ENCODE results near the gene NRG4. TPM values are rescaled to one million over a fixed set of nuclear protein-coding genes. Genes with fewer than 3 reads are reported as not detected.
"Not testable (repeated sequence)": the region's sequence is repeated elsewhere in the genome, so short reads cannot be mapped to it uniquely, and the experiment has no call there.

Gene NRG4
- polyA plus RNA-seq: 1 to 10 TPM in 1 of 2 donors, under 1 TPM in 1; 0.79 to 2.1 TPM

DNA sequence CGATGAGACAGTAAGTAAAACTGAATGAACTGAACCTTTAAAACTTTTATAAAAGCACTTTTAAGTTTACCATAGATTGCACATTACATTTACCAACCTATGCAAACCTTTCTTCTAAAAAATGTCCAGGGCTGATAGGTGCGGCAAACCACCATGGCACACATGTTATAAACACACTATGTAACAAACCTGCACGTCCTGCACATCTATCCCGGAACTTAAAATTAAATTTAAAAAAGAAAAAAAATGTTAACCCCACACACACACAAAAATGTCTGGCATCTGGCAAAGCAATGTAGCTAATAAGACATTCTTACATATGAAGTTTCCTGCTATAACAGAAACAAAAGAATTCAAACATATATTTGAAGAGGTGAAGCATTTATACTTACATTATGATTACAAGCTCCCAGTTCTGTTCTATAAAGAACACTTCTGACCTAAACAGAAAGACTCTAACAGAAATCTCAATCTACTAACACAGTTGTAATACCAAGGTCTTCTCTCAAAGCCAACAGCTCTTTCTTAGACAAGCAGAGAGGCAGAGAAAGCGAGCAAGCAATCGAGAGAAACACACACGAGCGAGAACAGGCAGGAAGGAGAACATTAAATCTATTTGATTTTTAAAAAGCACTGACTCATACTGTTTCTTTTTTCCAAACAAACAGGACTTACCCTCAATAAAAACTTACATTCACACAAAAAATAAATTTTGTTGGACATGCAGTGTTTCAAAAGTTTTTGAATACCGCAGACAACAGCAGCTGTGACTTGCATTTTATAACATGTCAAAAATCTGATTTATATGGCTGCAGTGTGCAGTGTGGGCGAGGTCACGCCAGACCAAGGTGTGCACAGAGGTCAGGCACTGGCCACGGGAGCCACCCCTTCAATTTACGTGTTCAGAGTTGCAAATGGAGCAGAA is at the start of gene NRG4:
NRG4 (minus strand) TSS at position 798 of the 925 bp plus-strand sequence. CDS start 1,194 bp downstream, outside the sequence.
- H3K36me3 ChIP-seq (ENCODE audit: control insufficient read depth in 2 of 2, insufficient read depth in 2 of 2, low read length in 1 of 2): no peaks in the 10 kb centered on the region
- peak within 1 kb of the TSS in 1 of 2 donors; percentile 41 for H3K4me3 ChIP-seq (ENCODE audit: low read depth in 1 of 2, low read length in 2 of 2)
- H3K27me3 ChIP-seq (ENCODE audit: control insufficient read depth in 1 of 2, insufficient read depth in 2 of 2, low read length in 2 of 2): no peaks in the 10 kb centered on the region
- H3K9me3 ChIP-seq (ENCODE audit: control insufficient read depth in 2 of 2, insufficient read depth in 1 of 2, low read depth in 1 of 2, low read length in 1 of 2): no peaks in the 10 kb centered on the region
- no peak within 1 kb of the TSS for H3K27ac ChIP-seq (ENCODE audit: low read depth in 2 of 2, low read length in 1 of 2)
- H3K4me1 ChIP-seq (ENCODE audit: control insufficient read depth in 2 of 2, insufficient read depth in 2 of 2, low read length in 1 of 2): no peaks in the 10 kb centered on the region
- WGBS, 2 donors: 24 to 27% methylated on average over 13 of the region's 13 CpGs

- Histone ChIP-seq H3K4me1 (ENCODE audit: control insufficient read depth in 2 of 2, insufficient read depth in 2 of 2, low read length in 1 of 2) (no peaks in the 10 kb centered on the region), H3K27me3 (ENCODE audit: control insufficient read depth in 1 of 2, insufficient read depth in 2 of 2, low read length in 2 of 2) (peaks cover 0 to 6% of the 10 kb centered on the region in 2 donors), H3K4me3 (ENCODE audit: low read depth in 1 of 2, low read length in 2 of 2) (no peak overlapping the region), H3K36me3 (ENCODE audit: control insufficient read depth in 2 of 2, insufficient read depth in 2 of 2, low read length in 1 of 2) (no peaks in the 10 kb centered on the region), H3K27ac (ENCODE audit: low read depth in 2 of 2, low read length in 1 of 2) (no peak overlapping the region), H3K9me3 (ENCODE audit: control insufficient read depth in 2 of 2, insufficient read depth in 1 of 2, low read depth in 1 of 2, low read length in 1 of 2) (no peaks in the 10 kb centered on the region)
- 87 to 89% methylated on average over 5 of the region's 5 CpGs for WGBS, 2 donors
Observed at GRCh38 chr15:76061700-76062099, 49.5 kb upstream of the NRG4 start.

DNA sequence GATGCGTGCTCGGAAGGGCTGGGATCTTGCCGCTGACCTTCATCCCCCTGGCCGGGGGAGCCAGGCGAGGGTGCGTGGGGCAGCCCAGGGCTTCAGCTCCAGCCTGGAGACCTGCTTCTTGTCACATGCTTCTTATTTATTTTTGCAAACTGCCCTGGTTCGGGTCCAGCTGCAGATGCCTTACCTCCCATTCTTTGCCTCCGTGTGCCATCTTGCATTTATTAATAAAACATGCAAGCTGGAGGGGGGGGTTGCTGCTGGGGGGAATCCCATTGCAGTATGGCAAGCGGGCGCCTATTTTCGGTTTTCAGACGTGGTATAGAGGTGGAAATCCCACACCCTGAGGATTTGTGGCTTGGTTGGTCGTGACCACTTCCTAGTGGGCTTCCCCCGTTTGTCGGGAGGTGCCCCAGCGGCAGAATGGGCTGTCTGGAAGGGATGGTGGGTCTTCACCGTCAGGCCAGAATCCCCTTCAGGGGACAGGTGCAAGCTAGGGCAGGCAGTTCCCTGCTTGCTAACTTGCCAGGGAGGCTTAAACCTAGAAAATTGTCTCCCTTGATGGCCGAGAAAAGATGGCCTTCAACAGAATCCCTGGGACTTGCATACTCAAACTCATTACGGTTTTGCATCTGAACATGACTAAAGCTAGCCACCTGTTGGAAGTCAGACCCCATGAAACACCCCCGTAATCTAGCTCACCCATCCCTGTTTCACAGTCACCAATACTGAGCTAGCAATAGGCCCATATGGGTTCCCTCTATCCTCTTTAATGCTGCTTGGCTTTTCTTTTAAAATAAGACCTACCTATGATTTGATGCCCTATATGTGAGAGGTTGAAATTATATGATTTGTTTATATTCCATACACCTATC is 48.1 kb upstream of the NRG4 start:
- Histone ChIP-seq H3K9me3 (ENCODE audit: control insufficient read depth in 2 of 2, insufficient read depth in 1 of 2, low read depth in 1 of 2, low read length in 1 of 2) (no peaks in the 10 kb centered on the region), H3K4me1 (ENCODE audit: control insufficient read depth in 2 of 2, insufficient read depth in 2 of 2, low read length in 1 of 2) (no peaks in the 10 kb centered on the region), H3K4me3 (ENCODE audit: low read depth in 1 of 2, low read length in 2 of 2) (peak overlapping the region; percentile 38 to 73), H3K27me3 (ENCODE audit: control insufficient read depth in 1 of 2, insufficient read depth in 2 of 2, low read length in 2 of 2) (peaks cover 0 to 6% of the 10 kb centered on the region in 2 donors), H3K27ac (ENCODE audit: low read depth in 2 of 2, low read length in 1 of 2) (no peak overlapping the region), H3K36me3 (ENCODE audit: control insufficient read depth in 2 of 2, insufficient read depth in 2 of 2, low read length in 1 of 2) (no peaks in the 10 kb centered on the region)
- WGBS, 2 donors: 15 to 16% methylated on average over 19 to 20 of the region's 20 CpGs

DNA sequence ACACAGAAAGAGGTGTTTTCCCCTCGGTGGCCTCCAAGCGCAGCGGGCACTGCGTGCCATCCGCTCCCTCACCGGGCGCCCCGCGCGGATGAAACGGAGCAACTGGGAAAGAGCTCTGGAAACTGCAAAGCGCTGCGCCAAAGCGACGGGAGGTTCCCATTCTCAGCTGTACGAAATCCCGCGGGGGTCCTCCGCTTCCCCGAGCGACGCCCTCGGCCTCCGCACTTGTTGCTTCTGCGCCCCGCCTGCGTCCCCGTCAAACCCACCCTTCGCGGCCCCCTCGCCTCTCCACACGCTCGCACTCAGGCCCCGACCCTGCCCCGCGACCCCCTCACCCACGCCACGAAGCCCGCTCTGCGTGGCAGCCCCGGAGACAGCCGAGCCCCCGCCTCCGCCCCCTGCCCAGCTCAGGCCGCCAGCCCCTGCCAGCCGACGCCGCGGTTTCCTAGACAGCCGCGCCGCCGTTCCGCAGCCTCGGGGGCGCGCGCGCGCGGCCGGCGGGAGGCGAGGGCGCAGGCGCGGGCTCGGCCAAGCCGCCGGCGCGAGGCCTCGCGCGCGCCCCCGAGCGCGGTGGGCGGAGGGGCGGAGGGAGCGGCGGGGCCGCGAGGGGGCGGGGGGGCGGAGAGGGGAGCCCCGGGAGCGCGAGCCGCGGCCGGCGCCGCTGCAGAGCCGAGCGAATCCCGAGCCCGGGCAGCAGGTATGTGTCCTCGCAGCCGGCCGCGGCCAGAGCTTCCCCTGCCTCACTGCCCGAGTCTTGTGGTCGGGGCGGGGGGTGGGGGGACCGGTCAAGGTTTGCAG is 47.3 kb upstream of the NRG4 start, which contains the start of gene TMEM266:
TMEM266 (plus strand) TSS at position 666 of the 798 bp plus-strand sequence. CDS start 74,279 bp downstream, outside the sequence.
- Histone ChIP-seq H3K27me3 (ENCODE audit: control insufficient read depth in 1 of 2, insufficient read depth in 2 of 2, low read length in 2 of 2) (peaks cover 0 to 6% of the 10 kb centered on the region in 2 donors), H3K4me3 (ENCODE audit: low read depth in 1 of 2, low read length in 2 of 2) (peak within 1 kb of the TSS; percentile 52 to 73), H3K9me3 (ENCODE audit: control insufficient read depth in 2 of 2, insufficient read depth in 1 of 2, low read depth in 1 of 2, low read length in 1 of 2) (no peaks in the 10 kb centered on the region), H3K27ac (ENCODE audit: low read depth in 2 of 2, low read length in 1 of 2) (no peak within 1 kb of the TSS), H3K36me3 (ENCODE audit: control insufficient read depth in 2 of 2, insufficient read depth in 2 of 2, low read length in 1 of 2) (no peaks in the 10 kb centered on the region), H3K4me1 (ENCODE audit: control insufficient read depth in 2 of 2, insufficient read depth in 2 of 2, low read length in 1 of 2) (no peaks in the 10 kb centered on the region)
- 1% methylated on average over 60 to 107 of the region's 107 CpGs for WGBS, 2 donors

GRCh38 chr15:76058714-76059319 is 46.6 kb upstream of the NRG4 start:
- Histone ChIP-seq H3K4me3 (ENCODE audit: low read depth in 1 of 2, low read length in 2 of 2) (peak overlapping the region; percentile 52 to 73), H3K27ac (ENCODE audit: low read depth in 2 of 2, low read length in 1 of 2) (no peak overlapping the region), H3K36me3 (ENCODE audit: control insufficient read depth in 2 of 2, insufficient read depth in 2 of 2, low read length in 1 of 2) (no peaks in the 10 kb centered on the region), H3K27me3 (ENCODE audit: control insufficient read depth in 1 of 2, insufficient read depth in 2 of 2, low read length in 2 of 2) (peaks cover 0 to 6% of the 10 kb centered on the region in 2 donors), H3K4me1 (ENCODE audit: control insufficient read depth in 2 of 2, insufficient read depth in 2 of 2, low read length in 1 of 2) (no peaks in the 10 kb centered on the region), H3K9me3 (ENCODE audit: control insufficient read depth in 2 of 2, insufficient read depth in 1 of 2, low read depth in 1 of 2, low read length in 1 of 2) (no peaks in the 10 kb centered on the region)
- WGBS, 2 donors: 11 to 12% methylated on average over 18 of the region's 18 CpGs

DNA sequence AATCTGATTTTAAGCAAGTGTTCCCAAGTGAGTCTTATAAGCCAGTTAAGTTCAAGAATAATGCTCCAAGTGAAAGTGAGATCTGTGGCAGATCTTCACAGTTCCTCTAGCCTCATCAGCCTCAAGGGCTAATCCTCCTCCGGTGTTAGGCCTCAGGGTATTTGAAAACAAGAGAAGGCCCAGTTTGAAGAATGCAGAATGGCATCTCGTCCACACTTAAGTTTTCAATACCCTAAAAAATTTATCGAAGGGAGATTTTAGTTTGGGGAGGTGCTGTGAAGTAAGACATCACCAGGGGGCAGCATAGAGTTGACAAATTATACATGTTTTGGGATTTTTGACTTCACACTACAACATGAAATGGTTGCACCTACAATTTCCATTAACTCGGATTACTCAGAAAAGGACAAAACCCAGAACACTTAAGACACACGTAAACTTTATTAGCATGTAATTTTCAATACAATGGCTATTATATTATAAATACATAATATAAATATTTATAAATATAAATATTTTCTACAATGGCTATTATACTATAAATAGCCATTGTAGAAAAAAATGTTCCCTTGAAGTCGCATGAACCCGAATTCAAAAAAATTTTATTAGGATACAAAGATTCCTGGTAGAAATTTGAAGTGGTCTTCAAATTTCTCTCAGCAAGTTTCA is 45.2 kb upstream of the NRG4 start:
- Histone ChIP-seq H3K4me1 (ENCODE audit: control insufficient read depth in 2 of 2, insufficient read depth in 2 of 2, low read length in 1 of 2) (no peaks in the 10 kb centered on the region), H3K27me3 (ENCODE audit: control insufficient read depth in 1 of 2, insufficient read depth in 2 of 2, low read length in 2 of 2) (peaks cover 0 to 2% of the 10 kb centered on the region in 2 donors), H3K9me3 (ENCODE audit: control insufficient read depth in 2 of 2, insufficient read depth in 1 of 2, low read depth in 1 of 2, low read length in 1 of 2) (no peaks in the 10 kb centered on the region), H3K4me3 (ENCODE audit: low read depth in 1 of 2, low read length in 2 of 2) (no peak overlapping the region), H3K36me3 (ENCODE audit: control insufficient read depth in 2 of 2, insufficient read depth in 2 of 2, low read length in 1 of 2) (no peaks in the 10 kb centered on the region), H3K27ac (ENCODE audit: low read depth in 2 of 2, low read length in 1 of 2) (no peak overlapping the region)
- WGBS, 2 donors: 2 to 4% methylated on average over 7 of the region's 7 CpGs

- Histone ChIP-seq H3K27me3 (ENCODE audit: control insufficient read depth in 1 of 2, insufficient read depth in 2 of 2, low read length in 2 of 2) (peaks cover 0 to 2% of the 10 kb centered on the region in 2 donors), H3K4me1 (ENCODE audit: control insufficient read depth in 2 of 2, insufficient read depth in 2 of 2, low read length in 1 of 2) (no peaks in the 10 kb centered on the region)
Observed at GRCh38 chr15:76056931-76057330, 44.7 kb upstream of the NRG4 start.

DNA sequence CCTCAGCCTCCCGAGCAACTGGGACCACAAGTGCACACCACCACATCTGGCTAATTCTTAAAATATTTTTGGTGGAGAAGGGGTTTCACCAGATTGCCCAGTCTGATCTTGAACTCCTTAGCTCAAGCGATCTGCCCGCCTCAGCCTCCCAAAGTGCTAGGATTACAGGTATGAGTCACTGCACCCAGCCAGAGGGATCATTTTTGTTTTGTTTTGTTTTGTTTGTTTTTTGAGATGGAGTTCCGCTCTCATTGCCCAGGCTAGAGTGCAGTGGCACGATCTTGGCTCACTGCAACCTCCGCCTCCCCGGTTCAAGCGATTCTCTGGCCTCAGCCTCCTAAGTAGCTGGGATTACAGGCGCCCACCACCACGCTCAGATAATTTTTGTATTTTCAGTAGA is 42.0 kb upstream of the NRG4 start:
- H3K4me3 ChIP-seq (ENCODE audit: low read depth in 1 of 2, low read length in 2 of 2); H3K27me3 ChIP-seq (ENCODE audit: control insufficient read depth in 1 of 2, insufficient read depth in 2 of 2, low read length in 2 of 2); H3K27ac ChIP-seq (ENCODE audit: low read depth in 2 of 2, low read length in 1 of 2); H3K36me3 ChIP-seq (ENCODE audit: control insufficient read depth in 2 of 2, insufficient read depth in 2 of 2, low read length in 1 of 2); H3K9me3 ChIP-seq (ENCODE audit: control insufficient read depth in 2 of 2, insufficient read depth in 1 of 2, low read depth in 1 of 2, low read length in 1 of 2); H3K4me1 ChIP-seq (ENCODE audit: control insufficient read depth in 2 of 2, insufficient read depth in 2 of 2, low read length in 1 of 2): not testable (repeated sequence)
- WGBS, 2 donors: 66 to 85% methylated on average over 10 of the region's 10 CpGs

More at GRCh38 chr15:76056931-76057330, 44.7 kb upstream of the NRG4 start:
- Histone ChIP-seq H3K27ac (ENCODE audit: low read depth in 2 of 2, low read length in 1 of 2) (no peak overlapping the region), H3K9me3 (ENCODE audit: control insufficient read depth in 2 of 2, insufficient read depth in 1 of 2, low read depth in 1 of 2, low read length in 1 of 2) (no peaks in the 10 kb centered on the region), H3K4me3 (ENCODE audit: low read depth in 1 of 2, low read length in 2 of 2) (no peak overlapping the region), H3K36me3 (ENCODE audit: control insufficient read depth in 2 of 2, insufficient read depth in 2 of 2, low read length in 1 of 2) (no peaks in the 10 kb centered on the region)
- WGBS, 2 donors: 7 to 11% methylated on average over 3 of the region's 3 CpGs

Data from esophagus (tissue), 2 donors.